GM12873 (cell line): Measurements from ENCODE around the gene RDH16.

Experiments
- TF ChIP-seq, protein P1 (sequence below): IDR thresholded peaks from 2 replicates; pipeline ENCODE4 v1.5.1; 2012; ENCODE audit warnings: low read depth, mild to moderate bottlenecking, moderate library complexity, low read length, control low read depth; ENCODE audit not compliant: insufficient read depth; ENCODE audit errors: missing control alignments

Gene RDH16

DNA sequence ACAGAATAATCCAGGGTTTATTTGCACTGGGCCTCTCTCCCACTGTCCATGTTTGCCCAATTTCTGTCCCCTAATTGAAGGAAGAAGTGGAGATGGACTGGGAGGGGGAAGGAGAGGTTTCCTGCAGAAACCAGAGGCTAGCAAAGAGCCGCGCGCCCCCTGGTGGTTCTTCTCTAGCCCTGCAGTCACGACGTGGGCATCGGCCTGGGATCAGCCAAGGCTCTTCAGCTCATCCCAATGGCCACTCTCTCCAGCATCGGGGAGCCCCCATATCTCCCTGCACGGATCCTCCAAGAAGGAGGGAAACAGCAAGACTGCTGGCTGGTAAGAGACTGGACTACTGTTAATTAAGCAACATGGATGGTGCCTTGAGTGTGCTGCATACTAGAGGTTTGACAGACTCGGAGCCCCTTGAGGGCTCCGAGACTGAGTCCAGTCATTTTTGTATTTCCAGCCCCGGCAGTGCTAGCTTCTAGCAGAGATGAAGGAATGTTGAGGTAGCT is 30.2 kb upstream of the RDH16 start:
- TF ChIP-seq, protein P1, sequence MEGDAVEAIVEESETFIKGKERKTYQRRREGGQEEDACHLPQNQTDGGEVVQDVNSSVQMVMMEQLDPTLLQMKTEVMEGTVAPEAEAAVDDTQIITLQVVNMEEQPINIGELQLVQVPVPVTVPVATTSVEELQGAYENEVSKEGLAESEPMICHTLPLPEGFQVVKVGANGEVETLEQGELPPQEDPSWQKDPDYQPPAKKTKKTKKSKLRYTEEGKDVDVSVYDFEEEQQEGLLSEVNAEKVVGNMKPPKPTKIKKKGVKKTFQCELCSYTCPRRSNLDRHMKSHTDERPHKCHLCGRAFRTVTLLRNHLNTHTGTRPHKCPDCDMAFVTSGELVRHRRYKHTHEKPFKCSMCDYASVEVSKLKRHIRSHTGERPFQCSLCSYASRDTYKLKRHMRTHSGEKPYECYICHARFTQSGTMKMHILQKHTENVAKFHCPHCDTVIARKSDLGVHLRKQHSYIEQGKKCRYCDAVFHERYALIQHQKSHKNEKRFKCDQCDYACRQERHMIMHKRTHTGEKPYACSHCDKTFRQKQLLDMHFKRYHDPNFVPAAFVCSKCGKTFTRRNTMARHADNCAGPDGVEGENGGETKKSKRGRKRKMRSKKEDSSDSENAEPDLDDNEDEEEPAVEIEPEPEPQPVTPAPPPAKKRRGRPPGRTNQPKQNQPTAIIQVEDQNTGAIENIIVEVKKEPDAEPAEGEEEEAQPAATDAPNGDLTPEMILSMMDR = peak; percentile 98

DNA sequence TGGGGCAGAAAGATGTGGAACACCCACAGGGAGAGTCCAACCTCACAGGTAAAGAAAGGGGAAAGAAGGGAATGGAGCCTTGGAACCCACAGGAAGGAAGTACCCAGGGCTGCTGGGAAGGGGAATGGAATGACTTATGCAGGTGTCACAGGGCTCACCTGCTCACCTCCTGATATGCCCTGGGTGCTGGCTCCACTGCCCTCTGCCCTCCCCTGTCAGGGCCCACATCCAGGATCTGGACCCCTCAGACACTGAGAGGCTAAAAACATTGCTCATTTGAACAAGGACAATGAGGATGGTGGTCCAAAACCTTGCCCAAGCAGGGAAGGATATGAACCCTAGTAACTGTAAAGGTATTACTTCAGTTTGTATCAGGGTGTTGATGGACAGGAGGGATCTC is 29.6 kb upstream of the RDH16 start:
- TF ChIP-seq, protein P1 = no peak

DNA sequence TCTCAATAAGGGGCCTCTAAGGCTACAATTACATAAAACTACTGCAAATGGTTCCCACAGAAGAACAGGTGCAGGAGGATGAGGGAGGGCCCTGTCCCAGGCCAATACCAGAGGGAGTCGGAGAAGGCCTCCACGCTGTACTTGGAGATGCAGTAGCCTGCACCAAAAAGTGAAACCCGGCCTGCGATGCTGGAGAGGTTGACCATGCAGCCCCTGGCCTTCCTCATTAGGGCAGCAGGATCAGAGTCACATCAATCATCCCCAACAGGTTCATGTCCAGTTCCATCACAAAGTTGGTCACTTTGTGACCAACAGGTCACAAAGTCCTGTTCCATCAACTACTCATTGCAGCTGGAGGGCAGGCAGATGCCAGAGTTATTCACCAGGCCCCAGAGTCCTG is 26.0 kb upstream of the RDH16 start:
- TF ChIP-seq, protein P1 = no peak

DNA sequence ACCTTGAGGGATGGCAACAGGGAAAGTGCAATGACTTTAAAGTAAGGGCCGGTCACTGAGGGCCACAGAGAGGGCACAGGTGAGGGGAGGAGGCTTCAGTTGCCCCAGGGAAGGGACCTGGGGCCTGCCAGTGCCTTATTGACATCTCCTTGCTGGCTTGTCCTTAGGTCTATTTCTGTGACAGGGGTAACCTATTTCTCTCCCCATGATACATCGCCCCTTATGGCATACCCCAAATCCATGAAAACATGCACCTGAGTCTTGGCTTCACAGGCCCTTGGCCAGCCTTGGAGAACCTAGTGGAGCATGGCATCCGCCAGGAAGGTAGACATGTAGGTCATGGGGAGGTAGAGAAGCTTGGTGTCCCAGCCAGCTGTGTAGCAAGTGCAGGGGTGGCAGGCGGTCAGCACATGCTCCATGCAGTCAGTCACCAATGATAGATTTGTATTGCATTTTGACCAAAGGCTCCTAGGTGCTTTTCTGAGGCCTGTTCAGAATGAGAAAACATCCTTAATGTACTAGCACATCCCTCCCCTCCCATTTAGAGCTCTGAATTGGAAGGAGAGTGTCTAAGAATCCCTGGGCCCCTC is 23.6 kb upstream of the RDH16 start:
- TF ChIP-seq, protein P1 = no peak

DNA sequence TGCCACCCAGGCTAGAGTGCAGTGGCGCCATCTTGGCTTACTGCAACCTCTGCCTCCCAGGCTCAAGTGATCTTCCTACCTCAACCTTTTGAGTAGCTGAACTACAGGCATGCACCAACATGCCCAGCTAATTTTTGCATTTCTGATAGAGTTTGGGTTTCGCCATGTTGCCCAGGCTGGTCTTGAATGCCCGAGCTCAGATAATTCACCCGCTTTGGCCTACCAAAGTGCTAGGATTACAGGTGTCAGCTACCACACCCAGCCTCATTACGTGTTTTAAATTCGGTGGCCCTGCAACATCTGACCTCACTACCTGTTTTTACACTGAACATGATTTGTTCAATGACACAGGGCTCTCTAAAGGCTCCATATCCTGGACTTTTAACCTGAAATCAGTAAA is 22.9 kb upstream of the RDH16 start:
- TF ChIP-seq, protein P1 = no peak

DNA sequence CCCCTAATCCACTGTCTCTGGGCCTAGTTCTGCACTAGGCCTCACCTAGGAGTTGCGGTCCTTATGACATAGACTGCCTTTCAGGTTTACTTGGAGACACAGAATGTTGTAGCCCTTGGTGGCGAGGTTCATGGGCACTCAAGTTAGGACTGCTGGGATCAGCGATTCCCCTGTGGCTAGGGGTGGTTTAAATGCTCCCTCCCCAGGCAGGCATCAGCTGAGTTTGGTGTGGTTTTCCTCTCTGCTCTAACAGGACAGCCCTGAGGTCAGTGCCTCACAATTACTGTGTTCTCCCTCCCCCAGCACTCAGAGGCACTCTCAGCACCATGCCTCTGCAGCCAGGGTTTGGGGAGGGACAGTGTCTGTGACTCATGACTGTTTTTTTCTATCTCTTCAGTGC is 22.2 kb upstream of the RDH16 start:
- TF ChIP-seq, protein P1 = no peak

DNA sequence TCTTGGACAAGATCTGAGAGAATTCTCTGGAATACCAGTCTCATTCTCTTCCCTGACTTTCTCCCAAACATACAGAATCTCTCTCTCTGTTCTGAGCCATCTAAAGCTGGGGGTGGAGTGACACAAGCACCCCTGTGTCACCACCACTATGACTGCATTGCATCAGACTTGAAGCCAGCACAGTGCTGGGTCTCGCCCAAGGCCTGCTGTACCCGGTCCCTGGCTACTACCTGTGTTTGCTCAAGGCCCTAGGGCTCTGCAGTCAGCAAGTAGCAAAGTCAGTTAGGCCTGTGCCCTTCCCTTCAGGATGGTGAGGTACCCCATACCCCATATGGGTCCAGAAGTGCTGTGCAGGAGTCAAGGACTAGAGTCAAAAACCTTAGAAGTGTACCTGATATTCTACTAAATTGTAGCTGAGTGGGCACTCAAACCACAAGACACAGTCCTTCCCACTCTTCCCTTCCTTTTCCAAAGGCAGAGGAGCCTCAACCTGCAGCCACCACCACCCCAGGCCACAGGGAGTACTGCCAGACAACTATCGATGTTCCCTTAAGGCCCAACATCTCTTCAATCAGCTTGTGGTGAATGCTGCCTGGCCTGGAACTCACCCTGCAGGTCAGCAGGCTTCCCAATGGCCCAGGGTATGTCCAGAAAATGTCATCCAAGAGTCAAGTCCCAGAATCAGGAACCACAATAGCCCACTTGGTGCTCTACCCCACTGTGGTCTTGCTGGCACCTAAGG is 21.2 kb upstream of the RDH16 start:
- TF ChIP-seq, protein P1 = no peak
